Measurements from ENCODE around the gene ZMYND15. TPM values are rescaled to one million over a fixed set of nuclear protein-coding genes. Genes with fewer than 3 reads are reported as not detected.

The ZMYND15 gene
- total and polyA plus RNA-seq, 2 donors (not counting 1 experiment from before 2014, with no cell fraction given): under 0.01 to 0.11 TPM

GRCh38 chr17:4733073-4733531, 6.5 kb upstream of the ZMYND15 start:
- H3K36me3 ChIP-seq (ENCODE audit: control insufficient read depth, insufficient read depth, low read length): no peaks in the 10 kb centered on the region
- H3K4me1 ChIP-seq (ENCODE audit: control insufficient read depth, extremely low read depth, insufficient read depth, low read length): no peaks in the 10 kb centered on the region
- H3K79me2 ChIP-seq (ENCODE audit: control insufficient read depth, insufficient read depth, low read length): no peaks in the 10 kb centered on the region
- DNase-seq (ENCODE audit: low read depth in 2 of 2): no peak
- H3K27me3 ChIP-seq (ENCODE audit: control insufficient read depth, insufficient read depth, low read length): peaks cover 1% of the 10 kb centered on the region
- H3K9me3 ChIP-seq (ENCODE audit: control insufficient read depth, insufficient read depth, low read depth, low read length): no peaks in the 10 kb centered on the region
- no peak for TF ChIP-seq CTCF (conservative IDR thresholded peaks at IDR 0.05 in 1 of 2, IDR thresholded peaks at IDR 0.05 in 1 of 2; ENCODE audit: low read depth in 1 of 2, low read length in 2 of 2)
- TF ChIP-seq EZH2 (IDR thresholded peaks at IDR 0.05; ENCODE audit: low read length, missing control alignments): no peak
- H3K4me2 ChIP-seq (ENCODE audit: extremely low read depth, insufficient read depth, low read length): no peak overlapping the region
- no peak overlapping the region for H3K27ac ChIP-seq (ENCODE audit: insufficient read depth, low read length)
- no peak overlapping the region for H3K4me3 ChIP-seq (replicated peaks in 1 of 4; ENCODE audit: control extremely low read depth in 1 of 4, insufficient read depth in 1 of 4, low read depth in 3 of 4, low read length in 4 of 4)
- H3K9ac ChIP-seq (ENCODE audit: insufficient read depth, low read length): no peak overlapping the region
- H2AFZ ChIP-seq (ENCODE audit: low read length): no peak overlapping the region
- H4K20me1 ChIP-seq (ENCODE audit: control insufficient read depth, extremely low read depth, insufficient read depth, low read length): no peaks in the 10 kb centered on the region

- Histone ChIP-seq H4K20me1 (ENCODE audit: control insufficient read depth, extremely low read depth, insufficient read depth, low read length) (no peaks in the 10 kb centered on the region), H3K9me3 (ENCODE audit: control insufficient read depth, insufficient read depth, low read depth, low read length) (no peaks in the 10 kb centered on the region), H2AFZ (ENCODE audit: low read length) (no peak overlapping the region), H3K4me2 (ENCODE audit: extremely low read depth, insufficient read depth, low read length) (no peak overlapping the region), H3K27me3 (ENCODE audit: control insufficient read depth, insufficient read depth, low read length) (peaks cover 11% of the 10 kb centered on the region), H3K4me3 (replicated peaks in 1 of 4; ENCODE audit: control extremely low read depth in 1 of 4, insufficient read depth in 1 of 4, low read depth in 3 of 4, low read length in 4 of 4) (no peak overlapping the region), H3K79me2 (ENCODE audit: control insufficient read depth, insufficient read depth, low read length) (no peaks in the 10 kb centered on the region), H3K9ac (ENCODE audit: insufficient read depth, low read length) (no peak overlapping the region), H3K27ac (ENCODE audit: insufficient read depth, low read length) (no peak overlapping the region), H3K4me1 (ENCODE audit: control insufficient read depth, extremely low read depth, insufficient read depth, low read length) (no peaks in the 10 kb centered on the region), H3K36me3 (ENCODE audit: control insufficient read depth, insufficient read depth, low read length) (no peaks in the 10 kb centered on the region)
- TF ChIP-seq EZH2 (IDR thresholded peaks at IDR 0.05; ENCODE audit: low read length, missing control alignments) (no peak), CTCF (conservative IDR thresholded peaks at IDR 0.05 in 1 of 2, IDR thresholded peaks at IDR 0.05 in 1 of 2; ENCODE audit: low read depth in 1 of 2, low read length in 2 of 2) (no peak)
- DNase-seq (ENCODE audit: low read depth in 2 of 2): no peak
Observed at GRCh38 chr17:4734857-4735475, 4.7 kb upstream of the ZMYND15 start.

- Histone ChIP-seq H3K27me3 (ENCODE audit: control insufficient read depth, insufficient read depth, low read length) (peaks cover 22% of the 10 kb centered on the region), H4K20me1 (ENCODE audit: control insufficient read depth, extremely low read depth, insufficient read depth, low read length) (no peaks in the 10 kb centered on the region), H3K9ac (ENCODE audit: insufficient read depth, low read length) (no peak overlapping the region), H3K9me3 (ENCODE audit: control insufficient read depth, insufficient read depth, low read depth, low read length) (no peaks in the 10 kb centered on the region), H3K79me2 (ENCODE audit: control insufficient read depth, insufficient read depth, low read length) (no peaks in the 10 kb centered on the region), H3K27ac (ENCODE audit: insufficient read depth, low read length) (no peak overlapping the region), H3K4me2 (ENCODE audit: extremely low read depth, insufficient read depth, low read length) (no peak overlapping the region), H3K4me1 (ENCODE audit: control insufficient read depth, extremely low read depth, insufficient read depth, low read length) (no peaks in the 10 kb centered on the region), H2AFZ (ENCODE audit: low read length) (no peak overlapping the region), H3K4me3 (replicated peaks in 1 of 4; ENCODE audit: control extremely low read depth in 1 of 4, insufficient read depth in 1 of 4, low read depth in 3 of 4, low read length in 4 of 4) (no peak overlapping the region), H3K36me3 (ENCODE audit: control insufficient read depth, insufficient read depth, low read length) (no peaks in the 10 kb centered on the region)
- no peak for TF ChIP-seq EZH2 (IDR thresholded peaks at IDR 0.05; ENCODE audit: low read length, missing control alignments)
- DNase-seq (ENCODE audit: low read depth in 2 of 2): no peak
Observed at GRCh38 chr17:4735876-4736651, 3.6 kb upstream of the ZMYND15 start.

Data from fibroblast of lung (primary cell).